GM19463 (cell line): ENCODE measurements around the gene STING1.
"Not testable (repeated sequence)": the region's sequence is repeated elsewhere in the genome, so short reads cannot be mapped to it uniquely, and the experiment has no call there.

ENCODE experiments used
- ATAC-seq: cut with Tn5 transposase; IDR thresholded peaks from one replicate; pipeline ENCODE4 v1.9.1; 2021; ENCODE audit warnings: mild to moderate bottlenecking, moderate library complexity; ENCODE audit not compliant: unreplicated experiment

STING1 gene

GRCh38 chr5:139482050-139482889 is at the start of gene STING1:
TSS of gene STING1 (minus strand) at chr5:139482758. CDS start at chr5:139481704, 1,054 bp downstream.
- ATAC-seq = no peak

- no peak for ATAC-seq
Observed at GRCh38 chr5:139531772-139532169, 49.2 kb upstream of the STING1 start.

GRCh38 chr5:139530079-139530478 is 47.5 kb upstream of the STING1 start:
- not testable (repeated sequence) for ATAC-seq

- ATAC-seq = not testable (repeated sequence)
Observed at GRCh38 chr5:139528695-139529094, 46.1 kb upstream of the STING1 start.

GRCh38 chr5:139527896-139528467 is 45.4 kb upstream of the STING1 start:
- ATAC-seq = not testable (repeated sequence)

GRCh38 chr5:139527090-139527470 is 44.5 kb upstream of the STING1 start:
- ATAC-seq = not testable (repeated sequence)

- ATAC-seq = not testable (repeated sequence)
Observed at GRCh38 chr5:139526309-139527089, 43.9 kb upstream of the STING1 start.

GRCh38 chr5:139525586-139526308 is 43.2 kb upstream of the STING1 start:
- ATAC-seq = peak; percentile 39

- peak; percentile 66 for ATAC-seq
Observed at GRCh38 chr5:139524940-139525585, 42.5 kb upstream of the STING1 start.

- ATAC-seq = no peak
Observed at GRCh38 chr5:139524446-139524845, 41.9 kb upstream of the STING1 start.

- ATAC-seq = no peak
Observed at GRCh38 chr5:139523635-139524445, 41.3 kb upstream of the STING1 start.

GRCh38 chr5:139517683-139518564 is 35.4 kb upstream of the STING1 start:
- ATAC-seq = peak; percentile 83

- ATAC-seq = no peak
Observed at GRCh38 chr5:139514486-139514856, 31.9 kb upstream of the STING1 start.

GRCh38 chr5:139513852-139514485 is 31.4 kb upstream of the STING1 start:
- no peak for ATAC-seq

- ATAC-seq = peak; percentile 48
Observed at GRCh38 chr5:139513434-139513833, 30.9 kb upstream of the STING1 start.

GRCh38 chr5:139512786-139513390 is 30.3 kb upstream of the STING1 start:
- no peak for ATAC-seq

GRCh38 chr5:139504722-139505121 is 22.2 kb upstream of the STING1 start:
- ATAC-seq = not testable (repeated sequence)

- ATAC-seq = not testable (repeated sequence)
Observed at GRCh38 chr5:139503879-139504278, 21.3 kb upstream of the STING1 start.
